GM19463 (cell line): ENCODE measurements around the gene GPRIN2.
"Not testable (repeated sequence)": the region's sequence is repeated elsewhere in the genome, so short reads cannot be mapped to it uniquely, and the experiment has no call there.

Experiments
- ATAC-seq: cut with Tn5 transposase; IDR thresholded peaks from one replicate; pipeline ENCODE4 v1.9.1; 2021; ENCODE audit warnings: mild to moderate bottlenecking, moderate library complexity; ENCODE audit not compliant: unreplicated experiment

Gene GPRIN2

DNA sequence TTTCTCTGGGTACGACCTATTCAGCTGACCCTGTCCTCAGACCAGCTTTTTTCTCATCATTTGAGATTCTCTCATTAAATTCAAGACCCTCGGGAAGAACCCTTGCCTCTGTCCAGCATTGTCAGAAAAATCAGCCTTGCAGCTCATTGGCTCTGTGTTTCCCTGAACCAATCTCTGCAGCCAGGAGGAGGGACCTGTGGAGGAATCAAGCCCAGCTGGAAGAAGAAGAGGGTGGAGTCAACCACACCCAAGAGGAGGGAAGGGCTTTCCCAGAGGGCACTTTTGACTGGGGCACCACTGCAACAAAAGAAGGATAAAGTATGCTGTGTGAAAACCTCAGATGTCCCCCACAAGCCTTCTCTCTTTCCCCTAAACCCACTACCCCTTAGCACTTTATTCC, 14.2 kb upstream of the GPRIN2 start:
- ATAC-seq = not testable (repeated sequence)

DNA sequence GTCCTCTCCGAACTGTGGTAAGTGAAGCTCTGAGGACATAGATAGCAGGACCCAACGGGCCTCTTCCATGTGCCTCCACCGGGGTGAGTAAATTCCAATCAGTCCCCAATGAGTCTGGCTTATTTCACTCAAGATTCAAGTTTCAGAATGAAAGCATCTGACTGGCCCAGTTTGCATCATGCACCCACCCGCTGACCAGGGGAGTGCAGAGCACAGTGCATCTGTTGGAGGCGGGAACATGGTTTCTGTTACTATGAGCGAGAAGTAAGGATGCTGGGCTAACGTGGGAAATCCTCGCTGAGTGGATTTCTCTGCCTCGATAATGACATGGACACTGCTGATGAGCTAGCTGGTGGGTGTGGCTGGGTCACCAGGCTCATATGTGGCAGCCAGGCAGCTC, 10.7 kb upstream of the GPRIN2 start:
- ATAC-seq = not testable (repeated sequence)

DNA sequence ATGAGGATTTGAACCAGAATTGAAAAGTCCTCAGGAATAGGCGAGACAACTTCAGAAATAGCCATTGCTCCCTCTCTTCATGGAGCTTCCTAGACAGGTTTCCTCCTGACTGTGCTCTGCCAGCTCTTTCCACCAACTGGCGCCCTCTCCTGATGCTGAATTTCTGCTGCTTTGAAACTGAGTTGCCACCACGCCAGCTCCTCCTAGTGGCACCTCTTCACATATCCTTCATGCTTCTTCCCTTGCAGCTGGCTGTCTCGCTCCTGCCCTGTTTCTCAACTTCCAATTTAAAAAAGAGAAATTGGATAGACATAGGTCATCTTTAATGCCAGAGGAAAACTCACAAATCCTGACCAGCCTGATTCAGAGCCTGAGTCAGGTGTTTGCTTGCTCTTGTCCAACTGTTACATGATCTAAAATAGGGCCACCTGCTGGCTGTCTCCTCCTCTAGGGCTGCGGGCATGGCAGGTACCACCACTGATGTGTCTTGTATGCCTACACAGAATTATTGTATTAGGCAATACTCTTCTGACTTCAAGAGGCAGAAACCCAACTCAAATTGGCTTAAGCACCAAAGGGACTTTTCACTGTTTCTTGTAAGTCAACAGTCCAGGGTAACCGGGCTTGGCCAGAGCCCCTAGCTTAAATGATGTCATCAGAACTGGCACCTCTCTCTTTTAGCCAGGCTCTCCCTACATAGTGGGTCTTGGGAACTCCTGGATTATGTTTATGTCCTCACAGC, 9.3 kb upstream of the GPRIN2 start:
- peak; percentile 83 for ATAC-seq

DNA sequence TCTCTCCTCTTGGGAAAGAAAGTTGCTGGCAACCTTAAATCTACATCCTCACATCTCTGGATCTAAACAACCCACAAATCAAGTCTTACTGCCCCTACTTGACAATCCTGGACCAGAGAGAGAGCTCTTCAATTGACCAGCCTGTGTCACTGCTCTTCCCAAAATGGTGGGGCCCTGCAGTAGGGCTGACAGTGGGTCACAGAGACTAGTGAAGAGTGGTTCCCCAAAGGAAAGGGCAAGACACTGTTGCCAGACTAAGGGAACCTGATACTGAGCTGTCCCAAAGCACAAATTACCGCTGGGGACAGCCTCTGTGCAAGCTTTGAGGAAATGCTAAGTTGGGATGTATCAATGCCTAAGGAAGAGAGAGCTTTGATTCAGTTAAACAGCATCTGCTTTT, 4.5 kb upstream of the GPRIN2 start:
- ATAC-seq = no peak

DNA sequence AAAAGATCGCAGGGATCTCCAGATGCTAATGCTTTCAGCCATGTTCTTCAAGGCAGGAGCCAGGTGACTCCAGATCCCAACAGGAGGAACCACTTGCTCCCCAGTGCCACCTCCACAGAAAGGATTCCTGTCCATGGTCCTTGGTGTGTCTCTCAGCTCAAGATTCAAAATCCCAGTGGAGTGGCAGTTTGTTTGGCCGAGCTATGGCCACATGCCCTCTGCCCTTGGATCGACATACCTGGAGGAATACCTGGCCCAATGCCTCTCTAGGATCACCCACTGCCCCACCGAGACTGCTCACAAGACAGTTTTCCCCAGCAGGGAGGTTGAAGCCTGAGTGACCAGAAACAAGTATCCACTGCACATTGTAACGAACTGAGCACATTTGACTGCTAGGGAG, 3.9 kb upstream of the GPRIN2 start:
- no peak for ATAC-seq

DNA sequence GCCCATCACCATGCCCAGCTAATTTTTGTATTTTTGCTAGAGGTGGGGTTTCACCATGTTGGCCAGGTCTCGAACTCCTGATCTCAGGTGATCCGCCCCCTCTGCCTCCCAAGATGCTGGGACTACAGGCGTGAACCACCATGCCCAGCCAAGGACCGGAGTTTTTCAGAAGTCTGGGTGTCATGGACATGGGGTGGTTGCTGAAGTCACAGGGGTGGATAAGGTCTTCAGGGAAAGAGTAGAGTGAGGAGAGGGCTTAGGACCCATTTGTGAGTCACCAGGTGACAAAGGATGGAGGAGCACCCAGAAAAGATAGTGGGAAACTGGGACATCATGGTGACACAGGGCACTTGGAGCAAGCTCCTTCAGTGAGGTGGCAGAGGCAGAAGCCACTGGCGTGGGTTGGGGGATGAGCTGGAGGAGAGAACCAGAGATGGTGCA, 2.8 kb upstream of the GPRIN2 start:
- ATAC-seq = no peak

DNA sequence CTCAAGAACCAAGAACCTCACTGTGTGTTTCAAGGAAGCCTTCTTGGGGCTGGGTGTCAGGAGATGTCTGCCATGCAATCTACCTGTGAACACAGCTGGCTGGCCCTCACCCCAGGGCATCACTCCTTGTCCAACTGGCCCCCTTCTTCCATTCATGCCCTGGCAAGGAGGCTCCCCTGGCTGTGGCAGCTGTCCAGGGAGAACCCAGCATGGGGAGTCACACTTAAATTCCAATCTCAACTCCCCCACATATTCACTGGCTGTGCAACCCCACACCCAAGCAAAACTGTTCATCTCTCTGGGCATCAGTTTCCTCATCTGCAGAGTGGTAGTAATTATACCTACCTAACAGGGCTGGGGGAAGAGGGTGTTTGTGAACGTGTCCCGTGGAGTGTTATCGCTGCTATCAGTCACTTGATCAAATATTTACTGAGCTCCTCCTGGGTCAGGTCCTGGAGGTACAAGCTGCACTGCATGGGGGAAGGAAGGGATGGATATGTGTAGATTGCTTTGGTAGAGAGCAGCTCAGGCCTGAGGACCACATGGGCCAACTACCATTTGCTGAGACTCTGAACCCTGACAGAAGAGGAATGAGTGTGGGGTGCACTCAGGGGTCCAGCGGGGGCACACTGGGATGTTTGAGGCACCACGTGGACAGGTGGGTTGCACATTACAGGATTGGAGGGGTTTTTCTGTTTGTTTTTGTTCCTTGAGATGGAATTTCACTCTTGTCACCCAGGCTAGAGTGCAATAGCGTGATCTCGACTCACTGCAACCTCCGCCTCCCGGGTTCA, 2.1 kb upstream of the GPRIN2 start:
- ATAC-seq = no peak

DNA sequence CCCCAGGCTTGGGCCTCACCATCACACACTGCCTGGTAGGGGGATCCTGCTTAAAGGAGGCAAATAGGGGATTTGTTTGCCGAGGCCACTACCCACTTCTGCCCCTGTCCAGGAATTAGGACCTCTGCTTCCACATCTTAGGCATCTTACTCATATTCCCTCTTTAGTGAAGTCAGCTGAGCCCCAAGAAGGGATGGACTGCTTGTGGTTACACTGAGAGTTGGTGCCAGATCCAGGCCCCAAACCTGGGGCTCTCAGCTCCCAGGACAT, 1.6 kb upstream of the GPRIN2 start:
- no peak for ATAC-seq

DNA sequence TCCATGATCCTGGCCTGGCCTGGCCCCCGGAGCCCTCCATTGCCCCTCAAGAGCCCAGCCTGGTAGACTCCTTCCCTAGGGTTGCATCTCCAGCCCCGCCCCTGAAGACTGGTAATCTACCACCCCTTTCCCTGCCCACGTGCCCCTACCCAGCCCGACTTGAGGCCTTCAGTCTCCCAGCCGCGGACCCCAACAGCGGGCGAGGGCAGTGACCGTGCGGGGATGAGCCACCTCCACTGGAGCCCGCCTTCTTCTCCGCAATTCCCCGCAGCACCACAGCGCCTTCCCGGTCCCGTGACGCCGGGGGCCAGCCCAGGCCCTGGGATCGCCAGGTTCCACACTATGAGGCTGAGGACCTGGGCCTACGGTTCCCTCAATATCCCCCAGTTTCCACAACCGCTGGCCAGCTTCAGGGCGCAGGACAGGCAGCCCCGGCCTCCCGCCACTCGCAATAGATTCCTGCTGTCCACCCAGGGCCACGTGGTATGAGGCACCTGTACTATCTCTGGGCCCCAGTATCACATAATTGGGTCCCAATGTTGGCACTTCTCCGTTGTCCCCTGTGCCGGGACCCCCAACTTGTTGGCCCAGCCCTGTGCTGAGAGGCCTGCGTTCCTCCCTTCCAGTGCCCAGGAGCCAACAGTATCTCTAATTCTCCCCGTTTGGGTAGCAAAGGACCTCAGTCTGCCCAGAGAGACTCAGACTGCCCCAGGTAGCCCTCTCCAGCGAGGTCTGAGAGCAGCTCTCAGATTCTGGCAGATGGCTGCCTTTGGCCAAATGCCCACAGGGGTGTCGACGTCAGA, 1.1 kb upstream of the GPRIN2 start:
- no peak for ATAC-seq

DNA sequence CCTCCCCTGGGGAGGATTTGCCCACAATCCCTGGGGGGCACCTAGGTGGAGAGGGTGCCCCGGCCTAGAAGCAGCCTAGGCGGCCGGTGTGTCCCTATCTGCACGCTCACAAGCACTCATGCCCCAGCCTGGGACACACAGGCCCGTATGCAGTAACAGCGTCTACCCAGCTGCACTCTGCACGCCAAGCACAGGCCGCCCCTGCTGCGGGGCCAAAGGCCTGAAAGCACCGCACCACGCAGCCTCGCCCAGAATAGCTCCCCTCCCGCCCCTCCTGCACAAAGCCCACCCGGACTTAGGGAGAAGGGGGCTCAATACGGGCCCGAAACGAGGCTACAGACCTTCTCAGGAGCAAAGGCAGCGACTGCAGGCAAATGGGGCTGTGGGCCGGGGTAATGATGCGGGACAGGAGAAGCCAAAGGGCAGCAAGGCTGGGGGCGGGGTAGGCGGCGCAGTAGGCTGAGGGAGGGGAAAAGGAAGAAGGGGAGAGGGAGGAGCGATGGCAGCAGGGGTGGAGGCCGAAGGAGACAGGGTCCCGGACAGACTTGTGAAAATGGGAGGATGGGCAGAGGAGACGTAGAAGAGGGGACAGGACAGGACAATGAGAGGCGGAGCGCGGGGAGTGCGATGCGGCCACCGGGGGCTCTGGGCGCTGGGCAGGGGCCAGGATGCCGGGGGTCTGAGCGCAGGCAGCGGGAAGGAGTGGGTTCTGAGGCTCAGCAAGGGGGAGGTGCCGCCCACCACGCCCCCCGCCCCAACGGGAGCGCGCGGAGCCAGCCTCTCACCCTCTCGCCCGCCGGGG, 544 bp downstream of the GPRIN2 start:
- ATAC-seq = no peak

DNA sequence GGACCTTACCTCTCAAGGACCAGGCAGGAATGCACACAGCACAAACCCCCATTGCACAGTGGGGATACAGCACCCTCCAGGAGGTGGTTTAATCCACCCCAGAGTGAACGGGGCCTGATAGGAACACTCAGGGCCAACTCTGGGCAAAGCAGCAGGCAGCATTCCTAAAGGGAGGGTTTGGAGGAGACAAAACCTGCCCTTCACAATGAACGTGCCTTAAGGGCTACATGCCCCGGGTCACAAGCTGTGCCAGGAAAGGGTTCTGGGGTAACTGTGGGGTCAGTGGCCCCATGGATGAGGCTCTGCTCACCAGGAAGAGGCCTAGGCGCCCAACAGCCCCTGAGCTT, 1.1 kb downstream of the GPRIN2 start:
- no peak for ATAC-seq

DNA sequence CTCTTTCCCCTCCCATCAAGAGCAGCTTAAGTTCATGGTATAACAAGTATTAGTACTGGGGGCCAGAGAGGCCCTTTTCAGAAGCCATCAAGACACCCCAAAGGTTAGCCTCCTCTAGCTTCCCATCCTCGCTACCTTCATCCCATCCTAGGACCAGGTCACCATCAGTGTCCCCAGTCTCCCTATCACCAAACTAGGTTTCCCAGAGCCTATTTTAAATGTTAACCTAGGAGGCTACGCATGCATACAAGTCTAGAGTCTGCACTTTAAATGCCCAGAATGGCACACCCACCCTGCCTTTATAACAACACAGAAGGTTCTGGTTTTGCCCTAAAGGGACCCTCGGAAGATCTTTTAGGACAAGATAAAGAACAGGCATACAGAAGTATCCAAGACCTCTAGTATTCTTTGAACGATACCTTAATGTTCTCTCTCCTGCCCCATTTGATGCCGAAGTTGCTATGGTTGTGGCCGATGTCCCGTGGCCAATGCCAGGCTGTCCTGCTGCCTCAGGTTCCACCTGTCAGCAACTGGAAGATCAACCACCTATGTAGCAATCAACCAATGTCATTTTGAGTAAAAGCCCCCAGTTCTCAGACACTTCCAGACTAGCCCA, 2.2 kb downstream of the GPRIN2 start:
- ATAC-seq = no peak

DNA sequence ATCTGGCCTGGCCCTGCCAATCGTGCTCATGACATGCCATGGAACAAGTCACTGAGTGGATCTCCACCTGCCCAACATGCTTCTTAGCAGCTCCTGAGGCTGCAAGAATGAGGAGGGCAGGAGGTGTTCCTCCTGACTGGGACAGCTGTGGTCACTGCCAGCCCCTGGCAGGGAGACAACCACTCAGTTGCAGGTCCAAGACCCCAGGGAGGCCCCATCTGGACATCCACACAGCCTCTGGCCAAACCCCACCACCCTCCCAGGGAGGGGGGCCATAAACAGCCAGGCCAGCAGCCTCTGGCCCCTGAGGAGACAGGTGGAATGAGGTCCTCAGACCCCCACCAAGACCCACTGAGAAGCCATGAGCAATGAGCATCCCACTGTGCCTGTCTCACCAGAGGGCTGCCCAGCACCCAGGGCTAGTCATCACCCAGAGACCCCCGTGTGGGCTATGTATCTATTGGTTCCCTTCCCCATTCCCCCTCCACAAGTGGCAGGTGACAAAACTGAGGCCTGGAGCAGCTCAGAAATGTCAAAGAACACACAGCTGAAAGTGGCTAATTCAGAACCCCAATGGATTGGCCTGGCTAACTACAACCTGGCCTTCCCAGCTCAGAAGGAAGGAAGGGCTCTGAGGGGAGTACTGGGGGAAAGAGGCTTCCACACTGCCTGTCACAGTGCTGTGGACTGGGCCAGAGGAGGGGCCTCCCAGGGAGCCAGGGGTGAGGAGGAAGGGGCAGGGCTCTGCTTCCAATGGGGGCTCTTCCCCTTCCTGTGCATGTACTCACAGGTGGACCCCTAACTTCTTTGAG, 3.0 kb downstream of the GPRIN2 start:
- ATAC-seq = no peak

DNA sequence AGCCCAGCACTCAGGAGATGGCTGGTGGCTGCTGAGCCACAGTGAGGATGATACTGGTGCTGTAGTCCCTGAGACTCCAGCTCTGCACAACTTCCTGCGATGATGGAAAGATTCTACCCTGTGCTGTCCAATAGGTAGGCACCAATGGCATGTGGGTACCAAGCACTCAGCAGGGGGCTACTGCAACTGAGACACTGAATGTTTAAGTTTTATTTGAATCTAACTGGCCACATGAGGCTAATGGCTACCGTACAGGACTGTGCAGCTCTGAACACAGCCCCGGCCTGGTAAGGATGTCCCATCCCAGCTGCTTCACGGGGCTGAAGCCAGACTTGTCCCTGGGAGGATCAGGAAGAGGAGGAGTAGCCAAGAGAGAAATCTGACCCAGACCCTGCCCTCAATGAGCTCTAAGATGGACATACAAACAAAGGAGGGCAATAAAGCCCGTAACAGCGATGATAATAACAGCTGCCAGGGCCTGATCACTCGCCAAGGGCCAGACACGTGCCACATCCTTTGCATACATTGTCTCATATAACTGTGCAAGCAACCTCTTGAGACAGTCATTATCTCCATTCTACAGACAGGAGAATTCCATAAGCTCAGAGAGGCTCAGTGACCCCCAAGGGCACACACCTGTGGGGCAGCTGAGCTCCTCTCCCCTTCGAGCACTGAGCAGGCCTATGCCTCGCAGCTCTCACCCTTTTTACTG, 3.8 kb downstream of the GPRIN2 start:
- no peak for ATAC-seq

DNA sequence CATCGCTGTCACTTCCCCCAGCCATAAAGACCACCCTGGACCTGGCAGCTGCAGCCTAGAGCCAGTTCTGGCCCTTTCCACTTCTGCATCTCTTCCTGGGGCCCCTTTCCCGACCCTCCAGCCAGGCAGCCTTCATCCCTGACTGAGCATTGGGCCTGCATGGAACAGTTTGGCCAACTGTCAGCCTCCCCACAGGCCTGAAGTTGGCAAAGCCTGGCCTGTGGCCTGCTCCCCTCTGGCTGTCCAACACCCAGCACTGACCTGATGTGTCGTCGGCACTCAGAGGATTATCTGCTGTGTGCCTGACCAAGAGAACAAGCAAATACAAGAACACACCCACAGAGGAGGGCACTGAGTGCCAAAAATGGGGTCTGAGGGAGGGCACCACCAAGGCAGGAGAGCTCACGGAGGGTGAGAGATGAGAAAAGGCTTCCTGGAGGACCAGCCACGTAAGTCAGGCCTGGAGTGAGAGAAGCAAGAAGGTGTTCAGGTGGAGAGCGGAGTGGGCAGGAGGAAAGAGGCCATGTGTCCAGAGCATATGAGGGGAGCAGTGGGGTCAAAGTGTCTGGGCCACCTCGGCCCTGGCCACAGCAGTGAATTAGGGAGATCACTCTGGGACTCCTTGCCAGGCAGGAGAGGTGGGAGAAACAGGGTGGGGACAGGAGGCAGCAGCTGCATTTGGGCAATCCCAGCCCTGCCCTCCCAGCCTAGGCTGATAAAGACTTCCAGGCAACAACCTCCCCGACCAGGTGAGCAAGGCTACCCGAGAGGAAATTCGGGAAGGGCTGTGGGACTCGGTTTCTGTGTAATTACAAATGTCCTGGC, 4.5 kb downstream of the GPRIN2 start:
- no peak for ATAC-seq

DNA sequence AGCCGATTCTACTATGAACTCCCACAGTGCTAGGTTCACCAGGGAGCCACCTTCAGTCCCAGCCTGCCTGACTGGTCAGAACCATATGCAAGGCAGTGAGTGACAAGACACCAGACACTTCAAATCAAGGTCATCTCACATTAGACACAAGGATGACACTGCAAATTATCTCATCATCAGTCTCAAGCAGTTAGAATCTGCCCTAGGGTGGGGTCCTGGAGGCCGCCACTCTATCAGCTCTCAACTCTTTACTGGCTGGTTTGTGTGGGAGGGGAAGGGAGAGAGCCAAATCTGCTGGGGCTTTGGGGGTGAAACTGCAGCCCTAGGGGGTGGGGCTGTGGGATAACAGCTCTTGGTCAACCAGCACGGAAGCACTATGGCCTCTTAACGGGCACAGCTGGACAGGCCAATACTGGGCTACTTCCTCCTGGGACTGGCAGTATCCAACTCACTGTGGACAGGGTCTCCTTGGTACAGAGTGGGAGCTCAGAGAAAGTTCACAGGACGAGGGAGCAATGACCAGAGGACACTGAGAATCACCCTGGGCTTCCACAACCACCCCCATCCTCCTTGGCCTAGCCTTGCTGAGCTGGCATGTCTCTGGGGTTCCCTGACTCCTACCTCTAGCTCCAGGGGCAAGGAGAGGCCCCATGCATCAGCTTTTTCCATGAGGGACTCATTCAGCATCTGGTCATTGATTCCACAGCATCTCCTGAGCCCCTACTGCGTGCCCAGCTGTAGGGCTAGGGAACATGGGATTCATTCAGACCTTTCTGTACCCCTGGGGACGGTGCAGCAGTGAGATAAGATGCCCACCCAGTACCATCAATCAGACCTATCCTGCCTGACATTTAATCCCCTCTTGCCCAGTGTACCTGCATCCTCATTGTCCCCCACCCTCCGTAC, 5.4 kb downstream of the GPRIN2 start:
- ATAC-seq = no peak

DNA sequence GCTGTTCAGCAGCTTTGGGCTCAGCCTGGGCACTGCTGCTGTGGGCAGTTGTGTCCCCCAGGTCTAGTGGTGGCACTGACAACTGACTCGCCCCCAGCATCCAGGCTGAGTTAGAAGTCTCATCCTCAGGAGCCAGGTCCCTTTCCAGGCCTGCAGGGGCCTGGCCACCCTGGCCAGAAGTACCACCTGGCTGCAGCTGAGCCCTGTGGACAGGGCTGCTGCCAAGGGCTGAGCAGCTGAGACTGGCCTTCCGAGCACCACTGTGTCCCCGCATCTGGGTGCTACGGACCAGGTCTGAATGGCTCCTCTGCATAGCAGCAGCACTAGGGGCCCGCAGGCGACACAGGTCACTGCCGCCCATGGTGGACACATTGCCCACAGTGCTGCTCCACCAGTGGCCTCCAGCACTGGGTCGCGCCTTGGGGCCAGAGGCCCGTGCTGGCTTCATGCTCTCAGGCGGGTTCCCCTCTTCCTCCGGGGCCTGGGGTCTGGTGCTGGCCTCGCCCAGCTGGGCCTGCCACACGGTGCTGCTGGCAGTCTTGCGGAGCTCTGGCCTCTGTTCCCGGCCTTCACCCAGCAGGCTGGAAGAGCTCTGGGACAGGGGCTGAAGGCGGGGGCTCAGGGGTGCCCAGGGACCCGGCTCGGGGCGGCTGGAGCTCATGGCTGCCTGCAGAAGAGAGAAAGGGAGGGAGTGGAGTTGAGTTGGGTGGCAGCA, 6.2 kb downstream of the GPRIN2 start:
- no peak for ATAC-seq
